Mucosa of gallbladder (tissue), 1 donor: ENCODE data around the gene KCNE3. TPM values are rescaled to one million over a fixed set of nuclear protein-coding genes. Genes with fewer than 3 reads are reported as not detected.

Experiments used
- DNase-seq: peaks from one replicate; pipeline ENCODE4 v3.0.0-alpha.2; 2020; ENCODE audit warnings: low spot score
- total RNA-seq: library from RNA; stranded (reverse); gene quantifications from one replicate; pipeline ENCODE4 v1.2.1, GENCODE V29; 2021
- donor health status: DM: no; HTN: no; CAD: no.

Gene KCNE3
- total RNA-seq: 71.8 TPM

GRCh38 chr11:74466916-74467885, at the start of gene KCNE3:
TSS of gene KCNE3 (minus strand) at chr11:74467549. CDS start at chr11:74457563, 9,986 bp downstream.
- peak; percentile 50 for DNase-seq

DNA sequence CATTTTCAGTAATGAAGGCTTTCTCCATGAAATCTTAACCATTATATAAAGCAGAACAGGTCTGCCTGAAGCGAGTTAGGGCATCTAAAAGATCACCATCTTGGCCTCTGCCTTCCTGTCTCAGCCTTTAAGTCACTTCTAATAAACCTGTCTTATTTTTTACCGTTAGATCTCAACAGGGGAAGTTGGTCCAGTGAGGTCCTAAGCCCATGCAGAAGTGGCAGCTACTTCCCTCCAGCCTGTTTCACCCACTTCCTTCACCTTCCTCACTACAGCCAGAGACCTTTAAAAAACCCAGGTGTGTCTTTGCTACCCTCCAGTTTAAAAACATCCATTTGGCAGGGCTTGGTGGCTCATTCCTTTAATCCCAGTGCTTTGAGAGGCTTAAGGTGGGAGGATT, 40.2 kb upstream of the KCNE3 start:
- DNase-seq: no peak

DNA sequence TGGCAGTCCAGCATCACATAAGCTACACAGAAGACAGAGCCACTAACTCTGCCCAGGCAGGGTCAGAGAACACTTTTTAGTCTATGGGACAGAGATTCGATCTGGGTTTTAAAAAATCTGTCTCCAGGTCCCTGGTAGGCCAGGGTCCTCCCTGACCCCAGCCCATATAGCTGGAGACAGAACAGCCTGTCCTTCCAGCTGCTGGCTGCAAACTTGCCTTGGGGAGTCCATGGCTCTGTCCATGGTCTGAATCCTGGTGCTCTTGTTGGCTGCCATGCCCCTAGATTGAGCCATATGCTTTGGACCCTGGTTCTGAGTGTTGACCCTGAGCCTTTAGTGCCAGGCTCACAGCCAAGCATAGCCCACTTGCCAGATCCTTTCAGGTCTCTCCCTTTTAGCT, 39.5 kb upstream of the KCNE3 start:
- DNase-seq: no peak

DNA sequence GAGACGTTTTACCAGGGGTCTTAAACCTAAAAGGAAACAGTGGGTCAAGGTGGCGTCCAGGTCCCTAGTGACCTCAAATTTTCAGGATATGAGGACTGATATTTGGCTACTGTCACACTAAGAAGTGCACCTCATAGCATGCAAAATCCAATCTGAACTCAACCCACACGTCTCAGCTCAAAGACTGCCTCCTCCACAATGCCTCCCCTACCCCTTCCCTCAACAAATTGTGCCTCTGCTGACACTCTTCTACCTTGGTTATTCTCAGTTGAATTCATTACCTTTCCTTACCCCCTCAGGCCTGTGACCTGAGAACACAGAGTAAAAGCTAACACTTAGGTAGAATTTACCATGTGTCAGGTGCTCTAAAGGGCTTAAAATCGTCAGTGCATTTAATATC, 38.6 kb upstream of the KCNE3 start:
- DNase-seq: no peak

GRCh38 chr11:74504100-74504691, 36.8 kb upstream of the KCNE3 start:
- no peak for DNase-seq

DNA sequence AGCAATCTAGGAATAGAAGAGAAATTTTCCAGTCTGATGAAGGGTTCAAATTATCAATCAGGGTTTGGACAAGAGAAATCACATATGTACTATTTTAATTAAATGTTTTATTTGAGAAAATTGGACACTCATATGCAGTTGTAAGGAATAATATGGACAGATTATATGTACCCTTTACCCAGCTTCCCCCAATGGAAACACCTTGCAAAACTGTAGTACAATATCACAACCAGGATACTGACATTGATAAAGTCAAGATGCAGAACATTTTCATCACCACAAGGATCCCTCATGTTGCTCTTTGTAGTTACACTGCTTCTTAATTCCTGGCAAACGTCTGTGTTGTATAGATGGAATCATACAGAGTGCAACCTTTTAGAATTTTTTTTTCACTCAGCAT, 27.6 kb upstream of the KCNE3 start:
- DNase-seq: no peak

- no peak for DNase-seq
Measured at GRCh38 chr11:74493791-74494630, 26.7 kb upstream of the KCNE3 start.

DNA sequence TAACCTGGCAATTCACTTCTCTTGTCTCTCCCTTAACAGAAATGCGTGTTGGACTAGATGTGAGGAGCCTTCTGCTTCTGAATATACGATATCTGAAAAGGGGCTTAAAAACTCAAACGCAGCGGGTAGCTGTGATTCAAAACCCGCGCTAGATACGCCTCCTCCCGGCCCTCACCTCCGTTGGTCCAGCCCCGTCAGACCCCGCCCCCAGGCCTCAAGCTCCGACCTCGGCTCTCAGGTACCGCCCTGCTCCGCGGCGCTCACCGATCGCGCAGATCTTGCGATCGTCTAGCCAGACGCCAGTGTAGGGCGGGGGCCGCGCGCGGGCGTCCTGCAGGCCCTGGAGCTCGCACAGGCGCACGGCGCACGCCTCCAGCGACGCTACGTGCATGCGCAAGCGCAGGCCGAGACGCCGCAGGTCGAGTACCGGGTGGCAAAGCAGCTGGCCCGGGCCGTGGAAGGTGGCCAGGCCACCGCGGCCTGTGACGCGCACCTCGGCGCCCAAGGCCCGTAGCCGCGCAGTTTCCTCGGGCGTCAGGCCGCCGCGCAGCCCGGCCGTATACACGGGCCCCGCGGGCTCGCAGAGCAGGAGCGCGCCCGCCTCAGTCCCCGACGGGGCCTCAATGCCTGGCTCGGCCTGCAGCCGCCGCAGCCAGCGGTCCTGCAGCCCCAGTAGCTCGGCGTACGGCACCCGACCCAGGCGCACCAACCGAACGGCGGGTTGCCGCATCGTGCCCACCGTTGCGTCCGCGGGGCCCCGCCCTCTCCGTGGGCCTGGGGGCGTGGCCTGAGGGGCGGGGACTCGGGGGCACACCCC, 25.8 kb upstream of the KCNE3 start, which contains the start of gene LIPT2:
Gene LIPT2, minus strand, starts transcription at position 751 of the 817 bp plus-strand sequence. Its CDS starts 21 bp downstream, at position 730.
- DNase-seq: peak; percentile 98

DNA sequence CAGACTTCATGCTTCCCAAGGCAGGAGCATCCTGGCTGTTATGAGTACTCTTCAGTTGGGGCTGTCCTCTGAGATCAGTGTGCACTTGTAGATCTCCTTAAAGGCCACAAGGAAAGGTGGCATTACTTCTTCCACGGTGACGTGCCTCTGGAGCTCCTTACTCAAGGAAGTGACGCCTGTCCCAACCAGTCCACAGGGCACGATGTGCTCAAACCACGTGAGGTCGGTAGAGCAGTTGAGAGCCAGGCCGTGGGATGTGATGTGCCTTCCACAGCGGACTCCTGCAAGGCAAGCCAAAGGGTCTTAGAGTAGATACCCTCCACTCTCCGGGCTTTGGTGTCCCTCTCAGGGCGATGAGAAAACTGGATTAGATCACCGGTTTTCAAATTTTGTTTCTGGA, 24.7 kb upstream of the KCNE3 start:
- DNase-seq: no peak

DNA sequence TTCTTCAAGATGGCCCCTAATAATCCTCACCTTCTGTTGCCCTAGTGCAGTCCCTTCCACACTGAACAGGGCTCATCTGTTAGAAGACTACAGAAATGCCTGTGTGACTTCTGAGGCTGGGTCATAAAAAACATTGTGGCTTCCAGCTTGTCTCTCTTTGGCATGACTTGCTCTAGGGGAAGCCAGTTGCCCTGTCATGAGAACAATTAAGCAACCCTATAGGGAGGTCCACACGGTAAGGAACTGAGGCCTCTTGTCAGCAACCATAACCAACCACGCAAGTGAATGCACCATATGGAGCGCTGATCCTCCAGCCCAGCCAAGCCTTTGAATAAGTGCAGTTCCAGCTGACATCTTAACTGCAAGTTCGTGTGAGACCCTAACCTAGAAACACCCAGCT, 23.6 kb upstream of the KCNE3 start:
- no peak for DNase-seq

DNA sequence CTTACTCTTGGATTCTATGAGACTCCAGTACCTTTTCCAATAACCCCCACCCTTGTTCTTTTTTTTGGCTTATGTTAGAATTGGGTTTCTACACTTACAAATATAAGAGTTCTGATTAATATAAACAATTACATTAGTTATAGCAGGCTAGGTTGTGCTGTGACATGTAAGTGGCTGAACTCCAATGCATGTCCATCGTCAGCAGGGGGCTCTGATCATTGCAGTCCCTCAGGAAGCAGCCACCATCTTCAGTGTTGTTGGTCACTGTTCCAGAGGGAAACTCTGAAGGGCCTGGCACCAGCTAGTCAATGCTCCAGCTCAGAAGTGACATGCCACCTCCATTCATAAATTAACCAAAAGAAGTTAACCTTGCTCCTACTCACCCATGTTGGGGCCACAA, 20.5 kb upstream of the KCNE3 start:
- DNase-seq: no peak

- no peak for DNase-seq
Measured at GRCh38 chr11:74485868-74486267, 18.5 kb upstream of the KCNE3 start.

- no peak for DNase-seq
Measured at GRCh38 chr11:74480688-74481417, 13.5 kb upstream of the KCNE3 start.

DNA sequence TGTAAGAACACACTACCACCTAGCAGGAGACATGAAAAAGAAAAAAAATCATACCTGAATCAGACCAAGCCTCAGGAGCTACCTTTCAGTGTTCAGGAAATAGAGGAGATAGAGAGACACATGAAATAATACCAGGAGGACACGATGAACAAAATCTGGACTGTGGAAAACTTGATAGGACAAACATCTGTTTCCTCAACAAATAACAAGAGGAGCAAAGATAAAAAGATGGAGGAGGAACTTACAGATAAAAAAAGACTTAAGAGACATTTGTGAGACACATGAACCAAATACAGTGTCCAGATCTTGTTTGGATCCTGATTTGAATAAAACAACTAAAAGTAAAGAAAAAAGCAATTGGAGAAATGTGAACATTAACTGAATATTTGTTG, 12.4 kb upstream of the KCNE3 start:
- no peak for DNase-seq

DNA sequence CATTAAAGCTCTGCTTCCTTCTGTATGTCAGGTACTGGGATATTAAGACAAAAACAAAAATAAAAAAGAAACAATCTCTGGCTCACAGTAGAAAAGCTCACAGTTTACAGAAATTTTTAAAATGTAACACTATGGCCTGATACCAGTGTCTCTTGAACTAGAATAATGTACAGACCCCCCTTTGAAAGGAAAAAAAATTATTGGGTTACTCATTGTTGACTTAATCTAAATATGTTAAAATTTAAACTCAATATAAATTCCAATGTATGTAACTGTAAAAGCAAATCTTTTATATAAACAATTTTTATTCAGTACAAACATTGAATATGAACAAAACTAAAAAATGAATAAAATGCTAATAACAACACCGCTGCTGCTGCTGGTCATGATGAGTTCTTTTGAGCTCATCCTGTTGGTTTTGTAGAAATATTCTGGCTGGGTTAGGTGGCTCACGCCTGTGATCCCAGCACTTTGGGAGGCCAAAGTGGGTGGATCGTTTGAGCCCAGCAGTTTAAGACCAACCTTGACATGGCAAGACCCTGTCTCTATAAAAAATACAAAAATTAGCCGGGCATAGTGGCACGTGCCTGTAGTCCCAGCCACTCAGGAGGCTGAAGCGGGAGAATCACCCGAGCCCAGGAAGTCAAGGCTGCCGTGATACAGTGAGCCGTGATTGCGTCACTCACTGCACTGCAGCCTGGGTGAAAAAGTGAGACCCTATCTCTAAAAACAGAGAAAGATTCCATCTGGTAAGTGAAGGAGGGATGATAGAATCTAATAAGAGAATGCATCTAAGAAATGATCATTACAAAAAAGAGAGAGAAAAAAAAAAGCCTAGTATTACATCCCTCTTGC, 11.8 kb upstream of the KCNE3 start:
- no peak for DNase-seq

GRCh38 chr11:74476536-74476935, 9.2 kb upstream of the KCNE3 start:
- no peak for DNase-seq

DNA sequence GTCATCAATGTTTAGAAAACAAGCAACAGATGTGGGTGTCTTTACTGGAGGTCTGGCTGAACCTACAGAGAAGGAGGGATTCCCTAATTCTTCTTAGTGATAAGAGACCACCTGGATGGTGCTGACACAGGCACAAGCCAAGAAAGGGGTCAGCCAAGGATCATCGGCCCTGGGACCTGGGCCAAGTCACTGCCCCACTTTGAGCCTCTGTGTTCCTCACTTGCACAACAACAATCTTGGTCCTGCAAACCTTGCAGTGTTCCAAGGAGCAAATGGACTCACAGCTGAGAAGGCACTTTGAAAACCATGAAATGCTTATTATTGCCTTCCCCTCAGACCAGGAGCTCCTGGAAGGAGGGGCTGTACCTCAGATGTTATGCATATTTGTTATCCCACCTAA, 7.0 kb upstream of the KCNE3 start:
- DNase-seq: no peak

DNA sequence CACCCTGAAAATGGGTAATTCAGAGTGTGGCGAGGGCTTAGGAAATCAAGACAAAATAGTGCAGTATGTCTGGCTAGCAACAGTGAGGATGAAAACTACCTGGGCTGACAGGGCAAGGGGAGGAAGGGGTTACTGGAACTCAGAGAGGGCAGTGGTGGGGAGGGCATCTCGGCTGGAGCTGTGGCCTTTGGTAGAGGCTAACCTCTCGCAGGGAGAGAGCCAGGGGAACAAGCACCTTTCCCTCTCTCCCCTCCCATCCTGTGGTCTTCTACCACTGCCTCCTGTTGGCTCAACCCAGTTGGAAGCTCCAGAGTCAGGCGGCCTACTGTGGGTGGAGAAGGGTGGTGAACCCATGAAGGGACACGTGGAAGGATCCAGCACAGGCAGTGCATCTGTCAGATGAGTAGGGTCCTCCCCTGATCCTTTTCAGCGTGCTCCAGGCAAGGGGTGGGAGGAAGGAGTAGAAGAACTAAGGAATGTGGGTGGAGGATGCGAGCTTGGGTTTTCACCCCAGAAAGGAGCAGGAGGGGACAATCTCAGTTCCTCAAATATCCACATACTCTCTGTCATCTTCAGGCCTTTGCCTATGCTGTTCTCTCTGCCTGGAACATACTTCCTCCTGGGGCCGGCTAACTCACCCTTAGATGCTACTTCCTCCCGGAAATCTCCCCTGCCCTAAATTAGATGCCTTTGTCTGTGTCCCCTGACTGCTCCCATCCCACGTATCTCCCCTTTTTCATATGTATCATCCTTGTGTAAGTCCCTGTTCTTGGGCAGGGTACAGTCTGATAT, 6.2 kb upstream of the KCNE3 start:
- DNase-seq: no peak
